ENCODE measurements around the gene STX16. TPM values are rescaled to one million over a fixed set of nuclear protein-coding genes. Genes with fewer than 3 reads are reported as not detected.

Gene STX16
- total RNA-seq, 1 donor from 2014 or later, result 87.5 TPM

DNA sequence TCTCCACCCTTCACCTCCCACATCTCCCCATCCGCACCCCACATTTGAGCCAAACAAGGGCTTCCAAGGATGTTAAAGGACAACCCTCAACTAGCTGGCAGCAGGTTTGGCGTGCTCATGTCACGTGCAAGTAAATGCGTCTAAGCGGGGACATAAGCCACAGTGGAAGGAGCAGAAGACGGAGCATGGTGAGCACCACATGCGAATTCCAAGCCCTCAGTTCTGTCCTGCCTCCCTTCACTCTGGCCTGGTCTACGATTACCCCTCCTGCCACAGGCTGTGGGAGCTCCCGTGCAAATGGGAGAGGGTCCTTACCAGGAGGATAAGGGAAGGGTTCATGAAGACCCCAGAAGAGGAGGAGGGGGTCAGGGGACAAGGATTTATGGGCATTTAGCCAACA is 44.9 kb upstream of the STX16 start:
- Mint-ChIP-seq H3K27me3 (ENCODE audit: low read depth) (peaks cover 5% of the 10 kb centered on the region), H3K4me1 (peaks cover 36% of the 10 kb centered on the region), H3K9me3 (no peaks in the 10 kb centered on the region), H3K4me3 (no peak overlapping the region), H3K36me3 (no peaks in the 10 kb centered on the region), H3K27ac (no peak overlapping the region)
- DNase-seq (ENCODE audit: low spot score in 2 of 2, unreplicated experiment in 2 of 2), result no peak
- TF ChIP-seq, protein P1, sequence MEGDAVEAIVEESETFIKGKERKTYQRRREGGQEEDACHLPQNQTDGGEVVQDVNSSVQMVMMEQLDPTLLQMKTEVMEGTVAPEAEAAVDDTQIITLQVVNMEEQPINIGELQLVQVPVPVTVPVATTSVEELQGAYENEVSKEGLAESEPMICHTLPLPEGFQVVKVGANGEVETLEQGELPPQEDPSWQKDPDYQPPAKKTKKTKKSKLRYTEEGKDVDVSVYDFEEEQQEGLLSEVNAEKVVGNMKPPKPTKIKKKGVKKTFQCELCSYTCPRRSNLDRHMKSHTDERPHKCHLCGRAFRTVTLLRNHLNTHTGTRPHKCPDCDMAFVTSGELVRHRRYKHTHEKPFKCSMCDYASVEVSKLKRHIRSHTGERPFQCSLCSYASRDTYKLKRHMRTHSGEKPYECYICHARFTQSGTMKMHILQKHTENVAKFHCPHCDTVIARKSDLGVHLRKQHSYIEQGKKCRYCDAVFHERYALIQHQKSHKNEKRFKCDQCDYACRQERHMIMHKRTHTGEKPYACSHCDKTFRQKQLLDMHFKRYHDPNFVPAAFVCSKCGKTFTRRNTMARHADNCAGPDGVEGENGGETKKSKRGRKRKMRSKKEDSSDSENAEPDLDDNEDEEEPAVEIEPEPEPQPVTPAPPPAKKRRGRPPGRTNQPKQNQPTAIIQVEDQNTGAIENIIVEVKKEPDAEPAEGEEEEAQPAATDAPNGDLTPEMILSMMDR (IDR thresholded peaks at IDR 0.05; ENCODE audit: unreplicated experiment), result no peak

DNA sequence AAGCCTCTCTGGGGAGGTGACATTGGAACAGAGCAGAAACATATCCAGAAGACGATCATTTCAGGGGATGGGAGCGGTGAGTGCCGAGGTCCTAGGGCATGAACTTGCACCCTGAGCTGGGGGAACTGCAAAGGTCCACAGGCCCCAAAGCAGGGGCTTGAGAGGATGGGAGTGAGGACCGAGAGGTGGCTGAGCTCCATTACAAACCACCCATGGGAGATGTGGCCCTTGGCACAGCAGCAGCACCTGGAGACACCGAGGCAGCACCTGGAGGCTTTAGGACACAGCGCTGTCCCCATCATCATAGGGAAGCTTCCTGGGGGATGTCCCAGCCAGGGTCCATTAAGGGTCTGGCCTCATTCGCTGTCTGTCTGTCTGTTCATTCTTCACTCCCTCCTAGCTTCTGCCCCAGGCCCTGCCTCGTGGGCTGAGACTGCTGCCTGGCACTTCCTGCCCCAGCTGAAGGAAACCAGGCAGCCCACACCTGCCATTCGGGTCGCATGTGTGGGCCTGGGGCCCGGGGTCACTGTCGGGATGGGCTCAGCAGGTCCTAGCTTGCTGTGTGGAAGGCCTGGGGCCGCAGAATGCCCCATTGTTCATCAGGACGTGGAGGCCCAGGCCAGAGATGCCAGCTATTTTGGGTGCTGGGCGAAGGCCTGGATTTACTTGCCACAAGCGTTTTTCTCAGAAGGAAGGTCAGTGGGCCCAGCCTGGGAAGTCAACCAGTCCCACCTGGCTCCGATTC is 42.8 kb upstream of the STX16 start:
- peaks cover 5% of the 10 kb centered on the region for H3K27me3 Mint-ChIP-seq (ENCODE audit: low read depth)
- no peaks in the 10 kb centered on the region for H3K36me3 Mint-ChIP-seq
- no peak overlapping the region for H3K4me3 Mint-ChIP-seq
- TF ChIP-seq, protein P1 (IDR thresholded peaks at IDR 0.05; ENCODE audit: unreplicated experiment), result no peak
- no peaks in the 10 kb centered on the region for H3K9me3 Mint-ChIP-seq
- H3K4me1 Mint-ChIP-seq, result peaks cover 31% of the 10 kb centered on the region
- DNase-seq (ENCODE audit: low spot score in 2 of 2, unreplicated experiment in 2 of 2), result no peak
- H3K27ac Mint-ChIP-seq, result no peak overlapping the region

DNA sequence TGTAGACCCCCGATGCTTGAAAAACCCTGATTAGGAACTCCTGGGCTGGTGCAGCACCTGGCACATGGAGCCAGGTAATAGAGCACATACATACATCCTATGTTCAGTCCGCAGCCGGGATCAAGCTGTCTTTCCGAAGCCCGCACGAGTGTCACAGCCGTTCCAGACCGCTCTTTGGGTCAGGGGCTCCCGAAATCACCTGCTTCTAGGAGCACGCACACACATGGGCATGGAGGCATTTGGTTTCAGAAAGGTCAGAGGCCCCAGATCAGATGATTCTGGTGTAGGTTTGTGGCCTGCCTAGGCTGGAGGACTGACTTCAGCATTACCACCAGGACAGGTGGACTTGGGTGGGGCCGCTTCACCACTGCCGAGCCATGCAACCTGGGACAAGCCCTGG is 42.1 kb upstream of the STX16 start:
- no peak for DNase-seq (ENCODE audit: low spot score in 2 of 2, unreplicated experiment in 2 of 2)
- Mint-ChIP-seq H3K9me3 (no peaks in the 10 kb centered on the region), H3K27ac (no peak overlapping the region), H3K36me3 (no peaks in the 10 kb centered on the region), H3K27me3 (ENCODE audit: low read depth) (peaks cover 5% of the 10 kb centered on the region), H3K4me1 (peaks cover 24% of the 10 kb centered on the region), H3K4me3 (no peak overlapping the region)
- TF ChIP-seq, protein P1 (IDR thresholded peaks at IDR 0.05; ENCODE audit: unreplicated experiment), result no peak

DNA sequence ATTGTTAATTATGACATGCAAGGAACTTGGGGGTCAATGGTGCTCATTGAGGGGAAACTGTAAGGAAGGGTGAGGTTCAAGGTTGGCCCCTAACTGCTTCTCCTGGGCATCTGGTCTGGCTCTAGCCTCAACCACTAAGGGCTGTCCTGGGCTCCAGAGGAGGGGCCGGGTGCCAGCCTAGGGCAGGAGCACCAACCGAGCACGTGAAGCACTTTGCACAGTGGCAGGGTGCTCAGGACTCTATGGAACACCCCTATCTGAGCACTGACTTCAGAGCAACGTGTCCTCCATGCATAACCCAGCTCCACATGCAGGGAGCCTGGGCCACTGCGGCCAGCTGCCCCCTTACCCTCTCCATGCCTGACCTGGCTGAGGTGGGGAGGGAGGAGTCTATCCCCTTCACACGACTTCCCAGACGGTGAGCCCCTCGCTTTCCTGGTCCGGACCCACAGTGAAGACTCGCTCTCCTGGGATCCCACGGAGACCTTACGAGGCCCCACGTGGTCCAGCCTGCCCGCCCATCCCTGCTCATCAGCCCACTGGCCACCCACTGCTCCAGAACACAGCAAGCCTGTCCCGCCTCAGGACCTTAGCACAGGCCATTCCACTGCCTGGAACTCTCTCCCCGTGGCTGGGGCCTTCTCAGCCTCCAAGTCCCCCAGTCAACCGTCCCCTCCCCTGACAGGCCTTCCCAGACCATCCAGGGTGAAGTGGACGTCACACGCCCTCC is 40.8 kb upstream of the STX16 start:
- no peak overlapping the region for H3K27ac Mint-ChIP-seq
- no peaks in the 10 kb centered on the region for H3K9me3 Mint-ChIP-seq
- DNase-seq (ENCODE audit: low spot score in 2 of 2, unreplicated experiment in 2 of 2), result no peak
- H3K4me1 Mint-ChIP-seq, result peaks cover 20% of the 10 kb centered on the region
- peaks cover 5% of the 10 kb centered on the region for H3K27me3 Mint-ChIP-seq (ENCODE audit: low read depth)
- TF ChIP-seq, protein P1 (IDR thresholded peaks at IDR 0.05; ENCODE audit: unreplicated experiment), result no peak
- H3K36me3 Mint-ChIP-seq, result no peaks in the 10 kb centered on the region
- H3K4me3 Mint-ChIP-seq, result no peak overlapping the region

DNA sequence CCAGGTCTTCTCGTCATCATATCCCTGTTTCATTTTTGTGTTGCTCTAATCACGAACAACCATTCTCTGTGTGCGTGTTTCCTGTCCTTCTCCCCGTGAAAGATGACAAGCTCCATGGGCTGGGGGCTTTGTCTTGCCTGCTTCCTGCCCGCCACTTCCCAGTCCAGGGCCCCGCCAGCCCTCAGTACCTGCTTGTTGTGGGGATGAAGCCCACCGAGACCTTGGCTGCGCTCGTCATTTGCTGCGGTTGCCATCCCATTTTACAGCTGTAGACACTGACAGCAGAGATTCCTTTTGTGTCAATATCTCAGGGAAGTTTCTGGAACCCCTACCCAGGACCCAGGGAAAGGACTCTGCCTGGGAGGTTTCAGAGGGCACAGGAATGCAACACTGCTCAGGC is 40.3 kb upstream of the STX16 start:
- Mint-ChIP-seq H3K4me1 (peaks cover 14% of the 10 kb centered on the region), H3K9me3 (no peaks in the 10 kb centered on the region), H3K27ac (no peak overlapping the region), H3K4me3 (no peak overlapping the region), H3K27me3 (ENCODE audit: low read depth) (peaks cover 7% of the 10 kb centered on the region), H3K36me3 (no peaks in the 10 kb centered on the region)
- DNase-seq (ENCODE audit: low spot score in 2 of 2, unreplicated experiment in 2 of 2), result no peak
- TF ChIP-seq, protein P1 (IDR thresholded peaks at IDR 0.05; ENCODE audit: unreplicated experiment), result no peak
